Activated CD8-positive, alpha-beta memory T cell treated with anti-CD3 and anti-CD28 coated beads, Interleukin-2, amount 50 U/mL, for 1 hour (primary cell): ENCODE data around the gene CACNA1C.

Experiments used
- DNase-seq: peaks from one replicate; pipeline ENCODE4 v3.0.0-alpha.2; 2020; ENCODE audit errors: extremely low read depth

Gene CACNA1C

DNA sequence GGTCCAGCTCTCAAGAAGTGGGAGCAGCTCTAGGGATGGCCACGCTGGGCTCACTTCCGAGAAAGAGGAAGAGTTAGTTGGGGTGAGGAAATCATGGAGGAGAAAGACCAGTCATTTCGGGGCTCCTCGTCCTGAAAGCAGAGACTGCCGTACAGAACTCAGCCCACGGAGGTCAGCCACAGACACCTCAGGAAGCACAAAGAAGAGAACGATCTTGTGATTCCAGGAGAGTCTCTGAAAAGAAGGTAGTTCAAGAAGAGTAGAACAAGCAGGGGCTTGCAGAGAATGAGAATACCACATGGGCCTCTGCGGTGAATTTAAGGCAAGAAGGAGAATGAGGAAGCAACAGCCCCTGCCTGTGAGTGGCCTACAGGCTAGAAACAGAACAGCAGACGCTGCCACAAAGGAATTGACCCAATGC is 311.9 kb downstream of the CACNA1C start:
- DNase-seq, result no peak

DNA sequence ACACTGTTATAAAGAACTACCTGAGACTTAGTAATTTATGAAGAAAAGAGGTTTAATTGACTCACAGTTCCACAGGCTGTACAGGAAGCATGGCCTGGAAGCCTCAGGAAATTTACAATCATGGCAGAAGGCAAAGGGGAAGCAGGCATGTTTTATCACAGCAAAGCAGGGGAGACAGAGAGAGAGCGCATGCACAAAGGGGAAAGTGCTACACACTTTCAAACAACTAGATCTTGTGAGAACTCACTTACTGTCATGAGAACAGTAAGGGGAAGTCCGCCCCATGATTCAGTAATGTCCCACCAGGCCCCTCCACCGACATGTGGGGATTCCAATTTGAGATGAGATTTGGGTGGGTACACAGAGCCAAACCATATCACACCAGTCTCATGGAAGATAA is 313.9 kb downstream of the CACNA1C start:
- no peak for DNase-seq

DNA sequence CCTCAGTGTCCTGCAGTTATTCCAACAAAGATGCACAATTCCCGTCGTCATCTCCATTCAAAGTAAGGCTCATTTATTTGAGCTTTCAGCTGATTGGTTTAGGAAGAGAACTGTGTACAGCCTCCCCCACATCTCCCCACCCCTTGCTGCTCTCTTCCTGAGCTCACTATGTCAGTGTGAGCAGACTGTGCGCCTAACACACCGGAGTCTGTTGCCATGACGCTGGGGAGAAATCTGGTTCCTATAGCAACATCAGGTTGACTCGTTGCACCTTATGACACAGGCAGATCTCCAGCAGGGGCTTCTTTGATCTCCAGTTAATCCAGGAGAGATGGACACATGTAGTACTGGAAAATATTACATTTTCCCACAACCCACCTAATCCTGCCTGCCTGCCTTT is 319.4 kb downstream of the CACNA1C start:
- DNase-seq, result no peak

DNA sequence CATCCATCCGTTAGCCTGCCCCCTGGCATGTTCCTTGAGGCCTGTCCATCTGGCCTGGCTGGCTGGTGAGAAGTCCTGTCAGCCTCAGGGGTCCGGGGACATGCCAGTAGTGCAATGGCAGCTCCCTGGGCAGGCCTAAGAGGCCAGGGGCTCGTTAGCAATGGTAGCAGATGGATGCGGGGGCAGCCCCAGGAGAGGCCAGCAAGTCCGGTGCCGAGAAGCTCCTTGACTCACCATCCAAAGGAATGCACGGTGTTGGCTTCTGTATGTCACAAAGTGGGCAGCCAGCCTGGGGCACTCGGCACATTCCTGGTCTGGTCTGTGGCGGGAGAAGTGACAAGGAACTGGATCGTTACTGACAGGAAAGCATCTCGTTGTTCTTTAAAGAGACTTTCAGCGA is 319.9 kb downstream of the CACNA1C start:
- DNase-seq, result no peak

DNA sequence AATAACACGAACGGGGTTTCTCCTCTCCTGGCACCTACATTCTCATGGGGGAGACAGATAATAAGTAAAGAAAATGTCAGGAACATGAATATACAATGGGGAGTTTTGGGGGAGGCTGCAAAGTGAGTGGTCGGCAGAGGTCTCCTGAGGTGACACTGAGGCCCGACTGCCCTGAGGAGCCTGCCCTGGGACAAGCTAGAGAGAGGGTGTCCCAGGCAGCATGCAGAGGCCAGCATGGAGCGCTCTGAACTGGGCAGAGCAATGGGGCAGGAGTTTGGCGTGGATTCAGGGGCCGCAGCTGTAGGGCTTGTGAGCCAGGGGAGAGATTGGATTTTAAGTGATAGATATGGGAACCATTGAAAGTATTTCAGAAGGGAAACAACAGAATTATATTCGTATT is 320.5 kb downstream of the CACNA1C start:
- no peak for DNase-seq

DNA sequence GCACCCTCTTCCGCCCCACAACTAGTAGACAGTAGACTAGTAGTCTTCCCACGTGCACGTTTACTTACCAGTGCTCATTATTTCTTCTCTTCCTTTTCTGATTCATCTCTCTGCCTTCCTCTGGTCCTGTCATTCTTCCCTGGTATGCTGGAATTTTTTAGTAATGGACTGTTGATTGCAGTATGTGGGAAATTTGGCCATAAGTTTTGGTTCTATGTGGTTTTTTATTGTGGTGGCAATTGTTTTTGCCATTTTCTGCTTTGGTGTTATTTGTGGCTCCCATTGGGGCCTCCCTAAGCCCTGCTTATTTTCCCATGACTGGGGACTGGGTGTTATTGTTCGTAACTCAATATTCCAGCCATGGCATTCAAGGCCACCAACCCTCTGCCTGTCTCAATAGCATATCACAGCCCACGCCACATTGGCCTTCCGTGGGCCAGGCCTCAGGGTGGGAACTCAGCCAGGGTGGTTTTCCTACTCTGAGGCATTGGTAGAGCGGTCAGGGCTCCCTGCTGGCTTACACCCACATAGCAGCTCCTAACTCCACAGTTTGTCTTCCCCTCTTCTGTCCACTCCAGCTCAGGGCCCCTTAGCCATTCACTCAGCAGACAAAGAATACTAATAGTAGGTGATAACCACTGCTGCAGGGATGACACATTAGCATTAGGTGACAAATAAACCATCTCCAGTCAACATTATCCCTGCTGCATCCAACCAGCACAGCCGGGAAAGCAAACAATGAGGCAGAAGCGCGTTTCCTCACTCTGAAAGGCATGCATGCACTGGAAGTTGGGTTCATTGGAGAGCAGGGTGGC is 321.5 kb downstream of the CACNA1C start:
- no peak for DNase-seq

DNA sequence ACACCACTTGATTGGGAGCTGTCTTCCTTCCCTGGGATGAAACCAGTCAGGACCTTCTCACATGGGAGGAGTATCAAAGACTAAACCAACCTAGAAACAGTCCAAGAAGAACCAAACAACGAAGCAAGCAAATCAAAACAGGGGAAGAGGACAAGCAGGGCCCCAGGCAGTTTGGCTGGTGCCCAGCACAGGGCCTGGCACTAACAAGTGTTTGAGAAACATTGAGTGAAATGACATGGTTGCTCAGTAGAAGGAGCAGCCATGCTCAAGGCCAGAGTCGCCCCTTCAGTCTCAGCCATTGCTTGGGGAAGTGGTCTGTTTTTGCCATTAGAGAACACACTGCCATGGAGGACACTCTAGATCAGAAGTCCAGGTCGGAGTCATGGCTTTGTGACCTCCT is 323.1 kb downstream of the CACNA1C start:
- no peak for DNase-seq

DNA sequence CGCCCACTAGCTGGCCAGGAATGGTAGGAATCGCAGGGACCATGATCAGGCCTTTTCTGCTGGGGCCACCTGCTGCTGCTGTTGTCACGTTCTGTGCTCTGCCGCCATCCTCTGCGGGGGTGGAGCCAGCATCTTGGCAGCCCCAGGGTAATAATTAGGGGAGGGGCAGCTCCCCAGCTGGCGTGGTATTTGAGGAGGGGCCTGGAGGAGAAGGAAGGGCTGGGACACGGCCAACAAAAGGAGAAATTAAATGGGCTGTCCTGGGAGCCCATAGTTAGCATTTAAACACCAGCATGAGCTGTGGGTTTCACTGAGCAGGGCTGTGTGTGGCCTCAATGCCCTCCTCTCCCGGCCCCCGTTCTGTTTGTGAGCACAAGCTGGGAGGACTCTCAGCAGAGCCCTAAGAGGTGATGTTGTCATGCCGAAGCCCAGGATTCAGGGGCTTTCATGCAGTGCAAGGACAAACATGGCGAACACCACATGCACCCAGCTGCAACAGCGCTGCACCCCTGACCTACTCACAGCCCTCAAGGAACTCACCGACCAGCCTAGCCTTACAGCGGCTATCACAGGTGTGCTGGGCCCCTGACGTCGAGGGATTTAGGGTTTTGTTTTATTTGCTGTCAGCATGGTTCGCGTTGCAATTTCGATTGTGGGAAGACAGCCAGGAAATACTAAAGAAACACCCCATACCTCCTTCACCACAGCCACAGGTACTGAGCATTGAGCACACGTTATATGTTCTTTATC is 324.3 kb downstream of the CACNA1C start:
- no peak for DNase-seq

DNA sequence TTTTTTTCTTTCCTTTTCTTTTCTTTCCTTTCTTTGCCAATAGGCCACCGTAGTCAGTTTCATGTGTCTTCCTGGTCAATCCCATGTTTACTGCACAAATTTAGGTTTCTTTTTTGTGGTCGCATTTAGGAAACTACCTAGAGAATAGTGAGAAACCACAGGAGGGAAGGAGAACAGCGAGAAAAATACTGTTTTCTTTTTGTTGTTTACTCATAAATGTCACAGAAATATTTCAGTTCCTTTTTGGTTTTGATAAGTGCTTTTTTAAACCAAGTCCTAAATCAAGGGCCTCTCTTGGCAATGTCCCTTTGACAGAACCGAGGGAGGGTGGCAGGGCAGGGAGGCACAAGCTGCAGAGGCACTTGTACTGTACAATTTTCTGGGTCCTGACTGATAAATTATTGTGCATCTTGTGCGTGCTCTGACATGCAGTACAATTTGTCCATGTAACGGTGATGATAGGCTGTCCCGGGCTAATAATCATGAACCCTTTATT is 326.1 kb downstream of the CACNA1C start:
- no peak for DNase-seq

DNA sequence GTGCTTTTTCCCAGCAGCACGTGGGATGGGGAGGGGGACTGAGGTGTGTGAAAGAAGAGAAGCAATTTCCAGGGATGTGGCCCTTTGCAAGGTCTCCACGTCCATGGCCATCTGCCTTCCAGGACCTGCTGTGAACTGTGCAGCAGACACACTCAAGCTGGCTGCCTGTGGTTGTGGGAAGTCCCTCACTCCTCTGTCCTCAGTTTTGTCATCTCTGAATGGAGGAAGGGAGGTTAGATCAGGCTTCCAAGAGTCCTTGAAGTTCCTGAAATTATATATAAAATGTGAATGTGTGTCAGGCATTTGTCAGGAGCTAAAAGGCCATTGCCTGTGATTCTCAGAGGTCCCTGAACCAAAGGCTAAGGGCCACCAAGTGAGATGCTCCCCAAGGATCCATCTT is 328.2 kb downstream of the CACNA1C start:
- no peak for DNase-seq

DNA sequence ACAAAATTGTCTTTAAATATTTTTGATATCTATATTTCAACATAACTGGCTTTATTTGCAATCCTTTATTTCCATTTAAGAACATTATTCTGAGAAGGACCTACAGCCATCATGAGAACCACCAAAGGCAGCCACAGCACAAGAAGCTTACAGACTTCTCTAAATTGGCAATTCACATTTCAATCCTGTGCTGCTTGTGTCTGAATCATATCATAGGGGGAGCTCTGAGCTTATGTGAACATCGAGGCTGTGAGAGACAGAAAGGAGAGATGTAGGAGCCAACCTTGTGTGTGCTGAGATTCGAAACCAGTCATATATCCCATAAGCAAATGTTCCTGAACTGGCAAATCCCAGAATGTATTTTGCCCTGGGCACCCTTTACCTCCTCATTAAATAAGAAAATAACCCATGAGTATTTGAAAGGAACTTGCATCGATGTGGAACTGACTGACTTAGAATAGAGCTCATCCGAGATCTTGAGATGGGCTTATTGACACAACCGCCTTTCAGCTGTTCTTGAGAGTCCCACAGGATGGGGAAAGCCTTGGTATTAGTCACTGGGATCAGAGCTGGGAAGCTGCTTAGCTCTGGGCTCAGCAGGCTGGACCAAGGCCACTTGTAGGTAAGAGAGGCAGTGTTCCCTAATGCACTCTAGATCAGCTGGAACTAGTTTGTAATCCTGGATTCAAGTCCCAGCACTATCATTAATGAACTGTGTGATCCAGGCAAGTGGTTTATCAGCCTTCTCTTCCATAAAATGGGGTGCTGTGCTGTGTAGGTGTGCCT is 329.8 kb downstream of the CACNA1C start:
- DNase-seq, result no peak

DNA sequence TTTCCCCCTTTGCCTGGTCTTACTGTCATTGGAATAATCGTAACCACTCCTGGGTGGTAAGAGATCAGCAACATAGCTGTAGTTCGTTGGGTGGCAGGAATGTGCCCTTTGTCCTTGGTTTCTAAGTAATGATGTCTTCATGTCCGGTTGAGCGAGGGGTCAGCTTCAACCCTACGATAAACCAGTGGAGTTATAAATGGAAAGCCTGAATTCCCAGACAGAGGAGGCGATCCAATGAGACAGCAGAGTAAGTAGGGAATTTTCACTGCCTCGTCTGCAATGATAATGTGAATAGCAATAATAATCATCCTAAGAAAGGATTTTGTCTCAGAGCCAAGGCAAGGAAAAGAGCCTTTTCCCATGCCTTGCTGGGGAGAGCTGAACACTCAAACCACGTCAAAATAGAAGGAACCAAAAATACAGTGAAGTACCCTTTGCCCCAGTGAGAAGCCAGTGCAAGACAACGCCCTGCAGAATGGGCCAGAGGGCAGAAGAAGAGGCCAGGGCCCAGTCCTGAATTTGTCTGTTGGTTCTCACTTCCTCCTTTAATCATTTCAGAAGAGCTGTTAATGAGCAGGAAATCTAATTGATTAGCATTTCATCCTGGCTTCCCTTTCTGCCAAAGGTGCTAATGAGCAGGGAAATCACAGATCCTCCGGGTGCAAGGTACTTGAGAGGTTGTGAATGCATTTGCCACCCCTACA is 330.7 kb downstream of the CACNA1C start:
- DNase-seq, result no peak

DNA sequence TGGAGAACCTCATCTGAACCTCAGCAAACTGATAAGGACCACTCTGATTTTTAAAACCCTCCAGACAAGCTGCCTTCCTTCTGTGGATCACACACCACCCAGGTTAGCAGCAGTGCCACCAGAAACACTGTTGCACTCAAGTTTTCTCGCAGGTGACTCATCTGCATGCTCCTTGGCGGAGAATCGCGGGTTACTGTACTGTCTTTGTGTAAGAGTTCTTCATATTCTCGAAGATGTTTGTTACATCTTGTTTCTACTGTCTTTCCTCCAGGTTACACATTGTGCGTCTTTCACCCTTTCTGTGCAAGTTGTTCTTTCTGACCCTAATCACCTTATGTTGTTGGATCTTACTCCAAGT is 331.2 kb downstream of the CACNA1C start:
- no peak for DNase-seq

DNA sequence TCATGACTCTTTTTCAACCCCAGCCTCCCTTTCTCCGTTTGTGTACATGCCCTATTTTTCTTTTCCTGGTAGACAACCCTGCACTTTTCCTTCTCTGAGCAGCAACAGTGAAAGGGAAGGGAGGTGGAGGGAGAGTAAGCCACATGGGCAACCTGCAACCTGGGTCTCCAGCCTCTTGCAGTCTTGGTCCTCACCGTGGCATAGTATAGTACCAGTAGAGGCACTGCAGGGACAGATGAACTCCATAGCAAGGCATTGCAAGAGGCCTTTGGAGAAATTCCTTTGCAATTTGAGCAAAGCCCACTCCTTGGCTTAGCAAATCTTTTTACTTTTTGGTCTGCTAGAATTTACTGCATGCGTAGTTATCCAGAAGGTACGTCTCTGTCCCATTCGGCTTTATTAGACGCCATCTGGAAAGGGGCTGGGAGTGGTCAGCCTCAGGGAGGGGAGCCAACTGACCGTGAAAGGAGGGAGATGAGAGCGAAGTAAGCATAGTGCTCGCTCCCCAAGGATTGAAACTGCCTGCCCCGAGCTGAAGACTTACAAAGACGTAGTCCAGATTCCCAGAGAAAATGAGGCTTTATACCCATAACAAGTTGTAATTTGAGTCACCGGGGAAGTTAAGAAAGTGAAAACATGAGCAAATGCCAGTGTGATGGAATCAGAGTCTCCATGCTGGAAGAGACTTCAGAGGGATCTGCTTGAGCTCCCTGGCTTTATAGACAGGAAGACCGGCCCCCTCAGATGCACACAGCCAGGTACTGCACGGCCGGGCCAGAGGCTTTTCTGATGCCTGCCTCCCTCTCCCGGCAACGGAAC is 332.0 kb downstream of the CACNA1C start:
- DNase-seq, result no peak

DNA sequence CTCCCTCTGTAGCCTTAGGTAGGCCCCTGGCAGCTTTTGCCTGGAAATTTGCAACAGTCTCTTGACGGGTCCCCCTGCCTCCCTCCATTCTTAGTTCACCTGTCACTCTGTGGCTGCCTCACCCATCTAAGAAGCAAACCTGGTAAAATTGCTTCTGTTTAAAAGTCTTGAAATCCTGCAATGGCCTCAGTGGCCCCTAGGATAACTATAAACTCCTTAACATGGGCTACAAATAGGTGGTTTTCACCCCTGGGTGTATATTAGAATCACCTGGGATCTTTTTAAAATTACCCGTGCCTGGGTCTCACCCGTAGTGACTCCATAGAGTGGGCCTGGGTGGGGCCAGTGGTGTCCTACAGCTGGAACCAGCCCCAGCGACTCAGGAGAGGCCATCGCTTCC is 332.7 kb downstream of the CACNA1C start:
- DNase-seq, result no peak

DNA sequence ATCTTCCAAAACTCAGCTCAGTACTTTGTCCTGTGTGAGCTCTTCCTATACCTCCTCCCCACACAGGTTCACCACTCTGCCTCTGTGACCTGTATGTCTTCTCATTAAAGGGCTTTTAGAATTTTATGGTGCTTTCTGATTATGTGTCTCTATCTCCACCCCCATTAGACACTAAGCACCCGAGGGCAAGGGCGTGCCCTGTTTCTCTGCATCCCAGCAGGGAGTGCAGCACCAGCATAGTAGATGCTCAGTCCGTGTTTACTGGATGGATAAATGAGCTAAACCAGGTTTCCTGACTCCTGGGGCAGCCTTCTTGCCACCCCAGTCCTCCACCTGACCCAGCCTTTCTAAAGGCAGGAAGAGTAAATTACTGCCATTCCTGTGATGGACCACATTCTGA is 333.8 kb downstream of the CACNA1C start:
- no peak for DNase-seq

DNA sequence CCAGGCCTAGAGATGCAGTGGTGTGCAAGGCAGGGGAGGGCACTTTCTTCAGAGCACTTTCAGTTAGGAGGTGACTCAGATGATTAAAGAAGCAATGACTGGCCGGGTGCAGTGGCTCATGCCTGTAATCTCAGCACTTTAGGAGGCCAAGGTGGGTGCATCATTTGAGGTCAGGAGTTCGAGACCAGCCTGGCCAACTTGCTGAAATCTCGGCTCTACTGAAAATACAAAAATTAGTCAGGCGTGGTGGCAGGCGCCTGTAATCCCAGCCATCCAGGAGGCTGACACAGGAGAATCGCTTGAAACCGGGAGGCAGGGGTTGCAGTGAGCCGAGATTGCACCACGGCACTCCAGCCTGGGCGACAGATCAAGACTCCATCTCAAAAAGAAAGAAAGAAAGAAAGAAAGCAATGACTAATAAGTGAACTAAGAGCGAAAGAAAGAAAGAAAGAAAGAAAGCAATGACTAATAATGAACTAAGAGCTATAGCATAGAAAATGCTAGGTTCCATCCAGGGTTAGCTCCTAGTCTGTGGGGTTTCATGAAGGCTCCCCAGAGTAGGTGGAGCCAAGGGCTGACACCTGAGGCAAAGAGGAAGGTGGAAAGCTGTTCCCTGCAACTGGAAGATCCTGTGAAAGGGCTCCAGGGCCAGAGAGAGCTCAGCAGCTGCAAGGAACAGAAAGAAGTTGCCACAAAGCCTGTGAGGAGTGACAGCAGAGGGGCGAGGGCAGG is 334.5 kb downstream of the CACNA1C start:
- DNase-seq, result no peak

DNA sequence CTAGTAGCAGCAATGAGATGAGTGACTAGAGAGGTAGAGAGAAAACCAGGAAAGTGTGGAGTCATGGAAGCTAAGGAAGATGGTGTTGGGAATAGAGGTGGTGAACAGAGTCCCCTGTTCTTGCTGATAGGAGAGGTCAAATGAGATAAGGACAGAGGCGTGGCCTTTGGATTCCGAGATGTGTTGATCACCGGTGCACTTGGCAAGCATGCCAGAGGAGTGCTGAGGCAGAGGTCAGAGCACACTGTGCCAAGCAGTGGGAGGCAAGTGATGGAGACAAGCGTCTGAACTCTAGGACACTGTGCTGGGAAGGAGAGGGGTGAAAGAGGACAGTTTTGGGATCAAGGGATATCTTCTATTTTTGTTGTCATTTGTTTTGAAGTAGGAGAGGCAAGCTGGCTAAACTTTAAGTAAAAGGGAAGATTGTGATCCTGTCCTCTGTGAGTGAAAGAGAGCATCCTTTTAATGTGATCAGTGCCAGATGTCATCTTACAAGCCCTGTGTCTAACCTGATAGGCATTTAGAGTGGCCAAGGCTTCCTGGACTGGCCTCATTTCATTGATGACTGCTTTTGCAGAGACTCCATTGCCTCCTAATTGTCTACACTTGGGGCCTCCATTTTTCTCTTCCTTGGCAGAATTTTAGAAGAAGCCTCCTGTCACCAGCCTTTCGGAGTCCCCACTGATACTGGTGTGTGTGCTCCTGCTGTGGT is 336.4 kb downstream of the CACNA1C start:
- DNase-seq, result no peak

DNA sequence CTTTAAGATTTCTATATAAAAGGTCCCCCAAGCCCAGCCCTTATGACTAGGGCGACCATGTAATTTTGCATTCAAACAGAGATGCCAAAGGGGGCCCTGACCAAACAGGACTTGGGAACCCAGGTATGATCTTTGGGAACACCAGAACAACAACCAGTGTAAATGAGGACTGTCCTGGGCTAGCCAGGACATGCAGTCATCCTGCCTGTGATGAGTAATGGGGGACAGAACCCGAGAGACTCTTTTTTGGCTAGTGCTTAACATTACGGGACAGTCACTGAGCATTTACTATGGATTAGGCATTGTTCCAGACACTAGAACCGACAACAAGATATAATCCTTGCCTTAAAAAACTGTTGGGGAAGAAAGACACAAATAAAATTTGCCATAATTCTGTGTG is 337.3 kb downstream of the CACNA1C start:
- DNase-seq, result no peak
